HG02642 (cell line): ENCODE data around the gene ZNF230.

Source experiments
- ATAC-seq: cut with Tn5 transposase; IDR thresholded peaks from one replicate; pipeline ENCODE4 v1.9.1; 2021; ENCODE audit warnings: mild to moderate bottlenecking; ENCODE audit not compliant: unreplicated experiment, poor library complexity

ZNF230 gene

DNA sequence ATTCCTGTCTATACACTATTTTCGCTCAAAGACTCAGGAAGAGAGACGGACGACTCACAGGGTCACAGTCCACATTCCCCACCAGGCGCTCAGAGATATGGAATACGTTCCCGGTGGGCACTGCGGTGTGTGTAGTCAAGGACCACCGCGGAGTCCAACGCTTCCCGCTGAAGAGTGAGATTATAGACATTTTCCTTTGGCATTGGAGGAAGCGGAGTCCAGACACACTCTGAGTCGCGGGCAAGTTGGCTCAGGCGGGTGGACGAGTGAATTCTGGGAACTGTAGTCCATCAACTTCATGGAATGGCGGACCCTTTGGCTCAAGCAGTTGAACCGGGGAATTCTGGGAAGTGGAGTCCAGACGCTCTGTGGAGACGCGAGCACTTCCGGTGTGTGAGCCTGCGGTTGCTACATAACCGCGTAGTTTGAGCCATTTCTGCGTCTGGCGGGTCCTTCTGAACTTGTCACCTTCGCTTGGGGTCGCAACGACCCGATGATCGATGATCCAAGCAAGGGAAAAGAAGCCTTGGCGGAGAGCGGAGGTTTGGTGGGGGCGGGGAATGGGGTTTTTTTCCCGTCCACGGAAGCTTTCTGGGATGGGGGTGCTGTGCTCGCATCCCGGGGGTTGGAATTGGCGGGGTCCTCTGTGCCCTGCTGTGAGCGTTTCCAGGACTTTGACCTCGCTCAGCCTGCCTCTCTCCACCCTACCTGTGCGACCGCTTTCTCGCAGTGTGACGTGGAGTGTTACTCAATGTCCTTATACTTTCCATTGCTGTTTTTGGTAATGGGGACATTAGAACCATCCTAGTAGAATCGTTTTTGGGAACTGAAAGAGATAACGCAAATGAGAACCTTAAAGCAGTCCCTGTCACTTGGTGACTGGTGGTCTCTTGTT lies at the start of gene ZNF230:
Gene ZNF230, plus strand, starts transcription at position 392 of the 895 bp plus-strand sequence. CDS start 4,122 bp downstream, outside the sequence.
- peak; percentile 94 for ATAC-seq

DNA sequence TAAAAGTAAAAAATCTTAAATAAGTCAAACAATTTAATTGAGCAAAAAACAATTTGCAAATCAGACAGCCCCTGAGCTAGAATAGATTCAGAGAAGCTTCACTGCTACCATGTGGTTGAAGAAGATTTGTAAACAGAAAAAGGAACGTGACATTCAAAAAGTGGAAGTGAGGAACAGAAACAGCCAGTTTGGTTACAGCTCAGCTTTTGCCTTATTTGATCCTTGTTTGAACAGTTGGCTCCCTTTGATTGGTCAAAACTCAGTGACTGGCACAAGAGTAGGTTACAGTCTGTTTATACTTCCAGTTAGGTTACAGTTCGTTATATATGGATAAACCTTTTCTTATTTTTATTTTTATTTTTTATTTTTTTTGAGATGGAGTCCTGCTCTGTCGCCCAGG lies 45.9 kb upstream of the ZNF230 start:
- no peak for ATAC-seq

DNA sequence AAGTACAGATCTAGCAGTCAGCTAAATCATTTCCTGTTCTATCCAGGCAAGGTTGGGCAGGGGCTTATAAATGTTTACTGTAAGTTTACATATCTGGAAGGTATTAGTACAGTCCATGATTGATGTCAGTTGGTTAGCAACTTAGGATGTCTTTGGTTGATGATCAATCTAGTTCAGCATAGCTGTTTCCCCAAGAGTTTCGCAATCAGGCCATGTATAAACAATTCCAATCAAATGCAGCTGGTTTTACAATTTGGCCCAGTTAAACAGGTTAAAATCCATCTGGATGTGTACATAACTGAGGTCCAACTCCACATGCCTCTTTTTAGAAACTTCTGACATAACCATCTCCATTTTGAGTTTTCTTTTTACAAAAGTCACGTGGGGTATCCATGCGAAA lies 44.9 kb upstream of the ZNF230 start:
- ATAC-seq = no peak

GRCh38 chr19:43960411-43960810 lies 42.3 kb upstream of the ZNF230 start:
- ATAC-seq = no peak

- ATAC-seq = no peak
These were observed 36.6 kb upstream of the ZNF230 start for GRCh38 chr19:43966079-43966694.

DNA sequence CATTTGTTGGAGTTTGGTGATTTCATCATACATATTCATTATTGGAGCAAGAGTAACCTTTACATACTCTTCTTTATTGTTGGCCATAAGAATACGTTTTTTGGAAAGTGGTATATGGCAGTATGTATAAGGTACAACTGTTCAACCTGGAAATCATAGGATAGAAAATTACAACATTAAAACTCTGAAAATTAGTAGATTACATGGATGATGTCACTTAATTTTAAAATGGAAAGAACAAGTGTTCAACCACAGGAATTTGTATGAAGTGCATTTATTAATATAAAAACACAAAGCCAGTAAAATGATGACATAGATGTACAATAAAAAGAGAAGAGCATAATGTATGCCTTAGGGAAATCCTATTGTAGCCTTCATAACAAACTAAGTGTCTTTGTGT lies 26.0 kb upstream of the ZNF230 start:
- ATAC-seq = no peak

- no peak for ATAC-seq
These were observed 19.2 kb upstream of the ZNF230 start for GRCh38 chr19:43983544-43983911.

DNA sequence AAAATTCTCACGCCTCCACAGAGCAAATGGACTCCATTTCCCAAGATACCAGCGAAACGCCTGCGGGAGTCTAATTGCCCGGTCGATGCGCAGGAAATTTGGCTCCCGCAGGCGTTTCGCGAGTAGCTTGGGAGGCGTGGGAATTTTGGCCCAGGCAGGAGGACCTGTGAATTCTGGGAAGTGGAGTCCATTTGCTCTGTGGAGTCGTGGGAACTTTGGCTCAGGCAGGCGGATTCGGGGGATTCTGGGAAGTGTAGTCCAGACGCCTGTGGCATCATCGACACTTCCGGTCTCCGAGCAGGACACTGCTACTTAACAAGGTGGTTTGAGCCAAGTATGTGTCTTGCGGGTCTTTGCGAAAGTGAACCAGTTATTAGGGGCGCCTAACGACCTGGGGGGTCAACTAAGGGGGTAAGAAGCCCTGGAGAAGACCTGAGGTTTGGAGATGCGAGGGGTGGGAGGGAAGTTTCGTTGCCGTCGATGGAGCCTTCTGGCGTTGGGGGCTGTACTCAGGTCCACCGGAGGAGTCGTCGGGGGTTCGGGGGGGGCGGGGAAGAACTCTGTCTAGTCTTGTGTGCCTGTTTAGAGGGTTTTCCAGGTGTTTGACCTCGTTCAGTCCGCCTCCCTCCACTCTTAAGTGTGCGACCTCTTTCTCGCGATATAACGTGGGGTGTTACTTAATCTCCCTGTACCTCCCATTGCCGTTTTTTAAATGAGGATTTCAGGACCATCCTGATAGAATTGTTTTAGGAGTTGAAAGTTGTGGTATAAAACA lies 18.7 kb upstream of the ZNF230 start, which contains the start of gene ZNF155:
Gene ZNF155, plus strand, starts transcription at position 277 of the 775 bp plus-strand sequence. CDS start 4,356 bp downstream, outside the sequence.
- peak; percentile 92 for ATAC-seq

GRCh38 chr19:43984687-43985000 lies 18.1 kb upstream of the ZNF230 start:
- peak; percentile 37 for ATAC-seq

- no peak for ATAC-seq
These were observed 5.0 kb upstream of the ZNF230 start for GRCh38 chr19:43997631-43998290.

DNA sequence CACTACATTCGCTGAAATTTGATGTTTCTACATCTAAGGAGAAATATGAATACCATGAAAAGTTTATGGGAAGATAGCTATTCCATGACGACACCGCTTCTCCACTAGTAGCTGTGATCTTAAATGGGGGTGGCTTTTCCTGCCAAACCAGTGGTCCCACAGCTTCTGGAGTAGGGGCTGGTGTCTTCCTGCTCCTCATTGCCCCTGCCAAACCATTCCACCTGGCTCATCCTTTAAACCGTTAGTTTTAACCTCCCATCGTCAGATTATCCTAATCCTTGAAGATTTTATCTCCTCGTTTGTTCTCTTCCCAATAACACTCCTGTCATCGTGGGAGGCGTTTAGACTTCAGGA lies 568 bp upstream of the ZNF230 start:
- ATAC-seq = peak; percentile 3

- peak; percentile 17 for ATAC-seq
These were observed 778 bp downstream of the ZNF230 start for GRCh38 chr19:44003461-44004009.

DNA sequence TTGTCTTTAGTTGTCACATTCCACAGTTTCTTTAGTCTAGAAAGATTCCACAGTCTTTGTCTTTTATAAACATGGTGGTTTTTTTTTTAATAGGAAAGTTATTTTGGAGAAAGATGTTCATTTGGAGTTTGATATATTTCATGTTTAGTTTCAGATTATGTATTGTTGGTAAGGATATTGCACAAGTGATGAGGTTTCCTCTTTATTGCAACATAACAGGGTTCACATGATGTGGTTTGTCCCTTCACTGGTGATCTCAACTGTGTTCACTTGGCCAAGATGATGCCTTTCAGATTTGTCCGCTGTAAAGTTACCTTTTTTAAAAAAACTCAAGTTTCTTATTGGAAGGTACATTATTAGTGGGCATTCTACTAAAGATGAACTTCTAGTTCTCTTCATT lies 3.2 kb downstream of the ZNF230 start:
- no peak for ATAC-seq

GRCh38 chr19:44007473-44007872 lies 4.7 kb downstream of the ZNF230 start:
- ATAC-seq = no peak

DNA sequence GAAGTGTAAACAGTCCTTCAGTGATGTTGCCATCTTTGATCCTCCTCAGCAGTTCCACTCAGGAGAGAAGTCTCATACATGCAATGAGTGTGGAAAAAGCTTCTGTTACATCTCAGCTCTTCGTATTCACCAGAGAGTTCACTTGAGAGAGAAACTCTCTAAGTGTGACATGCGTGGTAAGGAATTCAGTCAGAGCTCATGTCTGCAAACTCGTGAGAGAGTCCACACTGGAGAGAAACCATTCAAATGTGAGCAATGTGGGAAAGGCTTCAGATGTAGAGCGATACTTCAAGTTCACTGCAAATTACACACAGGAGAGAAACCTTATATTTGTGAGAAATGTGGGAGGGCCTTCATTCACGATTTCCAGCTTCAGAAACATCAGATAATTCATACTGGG lies 7.7 kb downstream of the ZNF230 start:
- no peak for ATAC-seq

DNA sequence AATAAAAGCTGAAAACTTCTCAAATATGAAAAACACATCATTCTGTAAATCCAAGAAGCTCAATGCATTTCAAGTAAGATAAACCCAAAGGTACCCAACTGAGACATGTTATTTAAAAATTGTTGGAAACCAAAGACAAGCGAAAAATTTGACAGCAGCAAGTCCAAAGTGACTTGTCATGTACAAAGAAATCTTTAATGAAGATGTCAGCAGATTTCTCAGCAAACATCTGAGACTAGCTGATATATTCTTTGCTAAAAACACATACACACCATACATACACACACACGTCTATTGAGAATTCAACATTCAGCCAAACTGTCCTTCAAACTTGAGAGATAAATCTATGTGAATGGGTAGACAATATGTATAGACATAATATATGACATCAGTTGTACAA lies 16.7 kb downstream of the ZNF230 start:
- no peak for ATAC-seq

DNA sequence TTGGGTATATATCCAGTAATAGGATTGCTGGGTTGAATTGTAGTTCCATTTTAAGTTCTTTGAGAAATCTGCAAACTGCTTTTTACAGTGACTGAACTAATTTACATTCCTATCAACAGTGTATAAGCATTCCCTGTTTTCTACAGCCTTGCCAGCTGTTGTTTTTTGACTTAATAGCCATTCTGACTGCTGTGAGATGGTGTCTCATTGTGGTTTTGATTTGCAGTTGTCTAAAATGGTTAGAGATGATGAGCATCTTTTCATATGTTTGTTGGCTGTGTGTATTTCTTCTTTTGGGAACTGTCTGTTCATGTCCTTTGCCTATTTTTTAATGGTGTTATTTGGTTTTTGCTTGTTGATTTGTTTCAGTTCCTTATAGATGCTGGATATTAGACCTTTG lies 18.5 kb downstream of the ZNF230 start:
- no peak for ATAC-seq

DNA sequence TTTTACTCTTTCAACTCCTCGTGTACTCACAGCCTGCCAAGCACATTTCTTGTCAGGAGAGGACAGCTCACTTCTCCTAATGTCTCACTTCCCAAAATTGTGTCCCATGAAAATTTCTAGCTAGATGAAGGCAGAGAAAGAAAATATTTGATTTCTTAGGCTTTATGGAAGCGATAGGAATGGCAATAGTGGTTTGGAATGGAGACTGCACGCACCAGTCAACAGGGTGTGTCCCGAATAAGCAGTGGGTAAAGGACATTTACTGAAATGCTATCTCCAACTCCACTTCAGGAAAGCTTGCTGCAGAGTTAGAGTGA lies 22.1 kb downstream of the ZNF230 start:
- no peak for ATAC-seq

DNA sequence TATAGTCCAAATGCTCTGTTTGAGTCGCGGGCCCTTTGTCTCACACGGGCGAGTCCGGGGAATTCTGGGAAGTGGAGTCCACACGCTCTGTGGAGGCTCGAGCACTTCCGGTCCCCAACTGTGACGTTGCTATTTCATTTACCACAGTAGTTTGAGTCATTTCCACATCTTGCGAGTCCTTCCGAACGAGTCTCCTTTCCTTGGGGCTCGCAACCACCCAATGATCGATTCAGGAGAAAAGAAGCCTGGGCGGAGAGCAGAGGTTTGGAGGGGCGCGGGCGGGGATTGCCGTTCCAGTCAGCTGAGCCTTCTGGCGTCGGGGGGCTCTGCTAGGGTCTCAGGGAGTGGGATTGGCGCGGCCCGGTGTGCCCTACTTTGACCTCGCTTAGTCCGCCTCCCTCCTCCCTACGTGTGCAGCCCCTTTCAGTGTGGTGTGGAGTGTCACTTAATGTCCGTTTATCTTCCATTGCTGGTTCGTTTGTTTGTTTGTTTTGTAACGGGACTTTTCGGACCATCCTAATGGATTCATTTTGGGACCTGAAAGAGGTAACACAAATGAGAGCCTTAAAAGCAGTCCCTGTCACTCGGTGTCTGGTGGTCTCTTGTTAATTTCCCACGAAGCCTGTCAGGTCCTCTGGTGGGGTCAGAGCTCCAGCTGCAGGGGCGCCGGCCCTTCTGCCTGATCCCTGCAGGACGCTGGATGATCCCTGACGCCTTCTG lies 22.6 kb downstream of the ZNF230 start, which contains the start of gene ZNF222:
Gene ZNF222, plus strand, starts transcription at position 163 of the 720 bp plus-strand sequence. Its CDS starts 58 bp downstream, at position 221.
- peak; percentile 98 for ATAC-seq

- no peak for ATAC-seq
These were observed 23.9 kb downstream of the ZNF230 start for GRCh38 chr19:44026622-44027021.
